MM.1S (cell line): ENCODE results near the gene PRKCE.

ENCODE experiments used
- EZH2 ChIP-seq: fragments of 300-600 bp; sonication (generic); optimal IDR thresholded peaks from 2 replicates; pipeline ENCODE3; 2017; ENCODE audit warnings: low read depth, mild to moderate bottlenecking, antibody characterized with exemption, low read length, mixed read lengths
- TF ChIP-seq, protein P1 (sequence below): fragments of 300-600 bp; sonication (generic); IDR thresholded peaks from 2 replicates; pipeline ENCODE4 v1.5.1; 2016; ENCODE audit warnings: antibody characterized with exemption, low read length, mixed read lengths

GRCh38 chr2:45885171-45885621 lies 233.7 kb downstream of the PRKCE start:
- TF ChIP-seq, protein P1, sequence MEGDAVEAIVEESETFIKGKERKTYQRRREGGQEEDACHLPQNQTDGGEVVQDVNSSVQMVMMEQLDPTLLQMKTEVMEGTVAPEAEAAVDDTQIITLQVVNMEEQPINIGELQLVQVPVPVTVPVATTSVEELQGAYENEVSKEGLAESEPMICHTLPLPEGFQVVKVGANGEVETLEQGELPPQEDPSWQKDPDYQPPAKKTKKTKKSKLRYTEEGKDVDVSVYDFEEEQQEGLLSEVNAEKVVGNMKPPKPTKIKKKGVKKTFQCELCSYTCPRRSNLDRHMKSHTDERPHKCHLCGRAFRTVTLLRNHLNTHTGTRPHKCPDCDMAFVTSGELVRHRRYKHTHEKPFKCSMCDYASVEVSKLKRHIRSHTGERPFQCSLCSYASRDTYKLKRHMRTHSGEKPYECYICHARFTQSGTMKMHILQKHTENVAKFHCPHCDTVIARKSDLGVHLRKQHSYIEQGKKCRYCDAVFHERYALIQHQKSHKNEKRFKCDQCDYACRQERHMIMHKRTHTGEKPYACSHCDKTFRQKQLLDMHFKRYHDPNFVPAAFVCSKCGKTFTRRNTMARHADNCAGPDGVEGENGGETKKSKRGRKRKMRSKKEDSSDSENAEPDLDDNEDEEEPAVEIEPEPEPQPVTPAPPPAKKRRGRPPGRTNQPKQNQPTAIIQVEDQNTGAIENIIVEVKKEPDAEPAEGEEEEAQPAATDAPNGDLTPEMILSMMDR: no peak
- no peak for TF ChIP-seq EZH2
